DND-41 (cell line): Measurements from ENCODE around the gene SCYL3.

Source experiments
- ATAC-seq: fragments of 200-7000 bp; cut with Tn5 transposase; 3 replicates; pipeline ENCODE4 v1.9.1; 2021; ENCODE audit warnings: low read depth; ENCODE audit not compliant: insufficient read depth
- DNase-seq: peaks from one replicate; pipeline ENCODE4 v3.0.0-alpha.2; 2020
- H2AFZ ChIP-seq: 2 replicates; pipeline ENCODE4 v1.6.0; 2012; ENCODE audit warnings: low read depth, low read length
- H3K27ac ChIP-seq: 2 replicates; pipeline ENCODE4 v1.5.1; 2012; ENCODE audit warnings: low read length, inconsistent platforms
- H3K27me3 ChIP-seq: fragments of 200-600 bp; sonication (generic); 2 replicates; pipeline ENCODE4 v1.6.0; 2012; ENCODE audit warnings: low read length, mild to moderate bottlenecking, inconsistent platforms; ENCODE audit not compliant: insufficient read depth, poor library complexity
- H3K36me3 ChIP-seq: 2 replicates; pipeline ENCODE4 v1.5.1; 2012; ENCODE audit warnings: low read length, inconsistent platforms; ENCODE audit not compliant: insufficient read depth
- H3K4me1 ChIP-seq: 2 replicates; pipeline ENCODE4 v1.5.1; 2012; ENCODE audit warnings: mild to moderate bottlenecking, low read length; ENCODE audit not compliant: insufficient read depth
- H3K4me2 ChIP-seq: 2 replicates; pipeline ENCODE4 v1.6.0; 2012; ENCODE audit warnings: mild to moderate bottlenecking, moderate library complexity, low read length, inconsistent platforms; ENCODE audit not compliant: insufficient read depth
- H3K4me3 ChIP-seq, 2 experiments: fragments of 200-600 bp in 1 of 2; shearing (Covaris generic) in 1 of 2; 2 replicates each; pipeline ENCODE4 v1.5.1; 2012 to 2016; ENCODE audit warnings: inconsistent platforms in 2 of 2, low read length in 2 of 2, mild to moderate bottlenecking in 2 of 2, low read depth in 1 of 2, moderate library complexity in 1 of 2
- H3K79me2 ChIP-seq: 2 replicates; pipeline ENCODE4 v1.6.0; 2012; ENCODE audit warnings: low read length, inconsistent platforms; ENCODE audit not compliant: insufficient read depth
- H3K9ac ChIP-seq: 2 replicates; pipeline ENCODE4 v1.6.0; 2012; ENCODE audit warnings: low read depth, mild to moderate bottlenecking, inconsistent platforms, low read length, moderate library complexity
- H3K9me3 ChIP-seq: 2 replicates; pipeline ENCODE4 v1.5.1; 2012; ENCODE audit warnings: low read length, moderate library complexity, mild to moderate bottlenecking, inconsistent platforms; ENCODE audit not compliant: insufficient read depth, severe bottlenecking
- H4K20me1 ChIP-seq: 2 replicates; pipeline ENCODE4 v1.6.0; 2012; ENCODE audit warnings: low read length; ENCODE audit not compliant: insufficient read depth
- CTCF ChIP-seq: IDR thresholded peaks from 2 replicates; pipeline ENCODE4 v1.5.1; 2012; ENCODE audit warnings: borderline replicate concordance, low read length, moderate library complexity, mild to moderate bottlenecking; ENCODE audit not compliant: poor library complexity, severe bottlenecking; ENCODE audit errors: extremely low read depth
- EZH2 ChIP-seq: IDR thresholded peaks from 3 replicates; pipeline ENCODE4 v1.6.1; 2012; ENCODE audit warnings: borderline replicate concordance, low read depth, mild to moderate bottlenecking, moderate library complexity, low read length, inconsistent platforms; ENCODE audit not compliant: severe bottlenecking

Gene SCYL3

GRCh38 chr1:169848456-169848855 lies 45.2 kb downstream of the SCYL3 start:
- no peak overlapping the region for H3K4me2 ChIP-seq
- no peak overlapping the region for H3K27ac ChIP-seq
- no peak overlapping the region for H3K4me3 ChIP-seq
- no peak for TF ChIP-seq EZH2
- TF ChIP-seq CTCF = no peak
- peaks cover 97% of the 10 kb centered on the region for H3K36me3 ChIP-seq
- no peak for ATAC-seq
- DNase-seq = no peak
- no peaks in the 10 kb centered on the region for H3K4me1 ChIP-seq
- H3K9ac ChIP-seq = no peak overlapping the region
- no peaks in the 10 kb centered on the region for H3K9me3 ChIP-seq
- no peaks in the 10 kb centered on the region for H4K20me1 ChIP-seq
- H3K27me3 ChIP-seq = no peaks in the 10 kb centered on the region
- peaks cover 3% of the 10 kb centered on the region; the same call in 1 of the 2 replicates for H3K79me2 ChIP-seq
- no peak overlapping the region for H2AFZ ChIP-seq

GRCh38 chr1:169844941-169845608 lies 48.6 kb downstream of the SCYL3 start:
- no peak for TF ChIP-seq CTCF
- no peak for TF ChIP-seq EZH2
- H3K36me3 ChIP-seq = peaks cover 95% of the 10 kb centered on the region

GRCh38 chr1:169838942-169839341 lies 54.8 kb downstream of the SCYL3 start:
- Histone ChIP-seq H3K4me2 (no peak overlapping the region), H3K9ac (no peak overlapping the region), H3K79me2 (peaks cover 52% of the 10 kb centered on the region), H3K36me3 (peaks cover 93% of the 10 kb centered on the region), H3K9me3 (no peaks in the 10 kb centered on the region), H3K4me3 (no peak overlapping the region), H4K20me1 (peaks cover 2% of the 10 kb centered on the region; the same call in 1 of the 2 replicates), H3K4me1 (no peaks in the 10 kb centered on the region), H3K27ac (no peak overlapping the region), H2AFZ (no peak overlapping the region), H3K27me3 (no peaks in the 10 kb centered on the region)
- ATAC-seq = no peak
- no peak for DNase-seq
- TF ChIP-seq CTCF = no peak
- no peak for TF ChIP-seq EZH2

More at GRCh38 chr1:169844941-169845608, 48.6 kb downstream of the SCYL3 start:
- ATAC-seq = no peak
- H3K9ac ChIP-seq = no peak overlapping the region
- peaks cover 24% of the 10 kb centered on the region for H3K79me2 ChIP-seq
- no peak for DNase-seq
- no peaks in the 10 kb centered on the region for H4K20me1 ChIP-seq
- no peak overlapping the region for H2AFZ ChIP-seq
- no peak overlapping the region for H3K4me2 ChIP-seq
- H3K4me3 ChIP-seq = no peak overlapping the region
- H3K27ac ChIP-seq = no peak overlapping the region
- H3K9me3 ChIP-seq = no peaks in the 10 kb centered on the region
- no peaks in the 10 kb centered on the region for H3K27me3 ChIP-seq
- H3K4me1 ChIP-seq = no peaks in the 10 kb centered on the region
